ENCODE results near the gene PDE7B. TPM values are rescaled to one million over a fixed set of nuclear protein-coding genes. Genes with fewer than 3 reads are reported as not detected.

Gene PDE7B
- total and polyA plus RNA-seq, 4 donors: 0.75 to 5.2 (median 1.3) TPM

DNA sequence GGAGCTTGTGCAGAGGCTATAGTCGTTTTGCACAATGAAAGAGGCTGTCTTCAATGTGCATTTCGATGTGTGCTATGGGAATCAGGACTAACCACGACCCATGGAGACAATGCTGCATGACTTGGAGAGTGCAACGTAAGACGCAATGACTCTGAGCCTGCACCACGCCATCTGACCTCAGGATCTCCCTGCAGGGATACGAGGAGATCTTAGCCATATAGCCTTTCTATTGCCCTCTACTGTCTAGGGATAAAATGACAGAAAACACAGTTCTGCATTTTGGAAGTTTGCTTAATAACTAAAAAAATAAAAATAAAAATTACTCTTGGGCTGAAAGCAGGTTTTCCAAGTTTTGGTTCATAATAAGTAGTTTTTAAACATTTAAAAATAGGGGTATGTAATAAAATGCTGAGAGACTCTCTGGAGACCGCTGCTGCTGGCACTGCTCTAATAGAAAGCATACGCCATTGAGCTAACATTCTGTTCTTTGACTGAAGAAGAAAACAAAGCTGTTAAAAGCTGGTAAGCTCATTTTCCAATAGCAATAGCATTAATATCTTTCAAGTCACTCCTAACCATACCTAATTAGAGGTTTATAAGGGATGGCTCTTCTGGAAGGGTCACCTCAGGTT lies 87.2 kb downstream of the PDE7B start:
- no peak for DNase-seq (ENCODE audit: low spot score)
- Histone ChIP-seq H3K9ac (ENCODE audit: low read depth in 1 of 2, low read length in 2 of 2) (no peak overlapping the region), H3K36me3 (ENCODE audit: control insufficient read depth in 4 of 4, insufficient read depth in 3 of 4, low read depth in 1 of 4, low read length in 3 of 4) (no peaks in the 10 kb centered on the region), H3K9me3 (ENCODE audit: control insufficient read depth in 4 of 4, low read length in 3 of 4) (no peaks in the 10 kb centered on the region), H3K4me3 (ENCODE audit: low read depth in 1 of 3, low read length in 3 of 3) (no peak overlapping the region), H3K4me1 (ENCODE audit: control insufficient read depth in 4 of 4, insufficient read depth in 4 of 4, low read length in 3 of 4) (no peaks in the 10 kb centered on the region), H3K27me3 (ENCODE audit: control insufficient read depth in 4 of 4, insufficient read depth in 4 of 4, low read length in 3 of 4) (no peaks in the 10 kb centered on the region), H3K27ac (ENCODE audit: low read depth in 1 of 2, low read length in 2 of 2) (no peak overlapping the region)
- TF ChIP-seq RAD21 (IDR thresholded peaks at IDR 0.05) (peak; percentile 63 to 74), CTCF (IDR thresholded peaks at IDR 0.05; ENCODE audit: low read depth, low read length, missing input control) (peak; percentile 29), EGR1 (IDR thresholded peaks at IDR 0.05; ENCODE audit: low read depth in 2 of 2) (no peak)
- WGBS: 64% methylated on average over 9 of the region's 9 CpGs

DNA sequence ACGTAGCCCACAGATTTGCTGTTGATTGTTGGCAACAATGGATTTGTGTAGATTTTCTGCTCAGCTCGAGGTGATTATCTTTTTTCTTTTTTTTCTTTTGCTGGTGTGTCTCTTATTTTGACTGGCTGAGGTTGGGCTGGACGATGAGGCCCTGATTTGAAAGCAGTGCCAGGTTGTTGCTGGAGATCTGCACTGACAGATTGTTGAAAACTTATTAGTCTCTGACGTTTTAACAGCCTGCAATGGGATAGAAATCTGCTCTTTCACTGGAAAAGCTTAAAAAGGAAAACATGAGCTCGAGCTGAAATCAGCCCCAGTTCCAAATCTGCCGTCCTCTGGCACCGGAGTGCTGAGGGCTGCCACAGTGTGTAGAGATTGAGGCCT lies 87.7 kb downstream of the PDE7B start:
- Histone ChIP-seq H3K9me3 (ENCODE audit: control insufficient read depth in 4 of 4, low read length in 3 of 4) (no peaks in the 10 kb centered on the region), H3K27ac (ENCODE audit: low read depth in 1 of 2, low read length in 2 of 2) (no peak overlapping the region), H3K4me3 (ENCODE audit: low read depth in 1 of 3, low read length in 3 of 3) (no peak overlapping the region), H3K27me3 (ENCODE audit: control insufficient read depth in 4 of 4, insufficient read depth in 4 of 4, low read length in 3 of 4) (no peaks in the 10 kb centered on the region), H3K36me3 (ENCODE audit: control insufficient read depth in 4 of 4, insufficient read depth in 3 of 4, low read depth in 1 of 4, low read length in 3 of 4) (no peaks in the 10 kb centered on the region), H3K4me1 (ENCODE audit: control insufficient read depth in 4 of 4, insufficient read depth in 4 of 4, low read length in 3 of 4) (no peaks in the 10 kb centered on the region), H3K9ac (ENCODE audit: low read depth in 1 of 2, low read length in 2 of 2) (no peak overlapping the region)
- DNase-seq (ENCODE audit: low spot score): no peak
- no peak for TF ChIP-seq TAF1 (conservative IDR thresholded peaks at IDR 0.05)
- no peak for TF ChIP-seq FOXA1 (IDR thresholded peaks at IDR 0.05)
- TF ChIP-seq JUND (IDR thresholded peaks at IDR 0.05): no peak
- TF ChIP-seq MAX (IDR thresholded peaks at IDR 0.05): no peak
- no peak for TF ChIP-seq GABPA (IDR thresholded peaks at IDR 0.05 in 1 of 2, conservative IDR thresholded peaks at IDR 0.05 in 1 of 2)
- TF ChIP-seq EGR1 (IDR thresholded peaks at IDR 0.05; ENCODE audit: low read depth in 2 of 2): no peak
- no peak for TF ChIP-seq CTCF (IDR thresholded peaks at IDR 0.05; ENCODE audit: low read depth, low read length, missing input control)
- TF ChIP-seq RXRA (IDR thresholded peaks at IDR 0.05): no peak
- TF ChIP-seq SP1 (IDR thresholded peaks at IDR 0.05): no peak
- TF ChIP-seq ATF3 (IDR thresholded peaks at IDR 0.05): no peak
- TF ChIP-seq REST (IDR thresholded peaks at IDR 0.05): no peak
- 80% methylated on average over 7 of the region's 7 CpGs for WGBS
